Trophoblast cell (in vitro differentiated cells and primary cell): ENCODE data around the gene ASTN2.

Source experiments
- DNase-seq, 2 donors: peaks; one replicate each; pipeline ENCODE4 v3.0.0-alpha.2; 2016
- H2AFZ ChIP-seq: 2 replicates; pipeline ENCODE4 v1.6.1; 2013; ENCODE audit warnings: low read length, moderate library complexity, mild to moderate bottlenecking; ENCODE audit not compliant: insufficient read depth, poor library complexity
- H2AK5ac ChIP-seq: 2 replicates; pipeline ENCODE4 v1.6.1; 2013; ENCODE audit warnings: mild to moderate bottlenecking, low read length
- H2BK120ac ChIP-seq: 2 replicates; pipeline ENCODE4 v1.6.1; 2013; ENCODE audit warnings: low read length, mild to moderate bottlenecking, moderate library complexity; ENCODE audit not compliant: insufficient read depth, poor library complexity
- H2BK12ac ChIP-seq: 2 replicates; pipeline ENCODE4 v1.6.1; 2013; ENCODE audit warnings: mild to moderate bottlenecking, low read length, moderate library complexity
- H2BK5ac ChIP-seq: 2 replicates; pipeline ENCODE4 v1.6.1; 2013; ENCODE audit warnings: low read length, low read depth, moderate library complexity, mild to moderate bottlenecking; ENCODE audit not compliant: poor library complexity
- H3K14ac ChIP-seq: 2 replicates; pipeline ENCODE4 v1.6.1; 2013; ENCODE audit warnings: mild to moderate bottlenecking, low read length
- H3K18ac ChIP-seq: 2 replicates; pipeline ENCODE4 v1.6.1; 2013; ENCODE audit warnings: mild to moderate bottlenecking, low read length
- H3K23ac ChIP-seq: 2 replicates; pipeline ENCODE4 v1.6.1; 2013; ENCODE audit warnings: low read length
- H3K27ac ChIP-seq: 2 replicates; pipeline ENCODE4 v1.5.1; 2013; ENCODE audit warnings: low read depth, mild to moderate bottlenecking, inconsistent platforms, low read length, moderate library complexity
- H3K27me3 ChIP-seq: 2 replicates; pipeline ENCODE4 v1.6.1; 2013; ENCODE audit warnings: inconsistent platforms, mild to moderate bottlenecking, low read length, moderate library complexity; ENCODE audit not compliant: insufficient read depth
- H3K36me3 ChIP-seq, 2 experiments: 1 replicate in 1 of 2; 2 replicates in 1 of 2; pipeline ENCODE4 v1.6.1; 2013; ENCODE audit warnings: low read length in 2 of 2, mild to moderate bottlenecking in 2 of 2, moderate library complexity in 1 of 2; ENCODE audit not compliant: insufficient read depth in 2 of 2, control insufficient read depth in 1 of 2
- H3K4ac ChIP-seq: 2 replicates; pipeline ENCODE4 v1.6.1; 2013; ENCODE audit warnings: low read depth, mild to moderate bottlenecking, low read length, moderate library complexity
- H3K4me1 ChIP-seq, 2 experiments: 1 replicate in 1 of 2; 2 replicates in 1 of 2; pipeline ENCODE4 v1.6.1; 2013; ENCODE audit warnings: low read length in 2 of 2, mild to moderate bottlenecking in 2 of 2, moderate library complexity in 1 of 2; ENCODE audit not compliant: insufficient read depth in 2 of 2, control insufficient read depth in 1 of 2
- H3K4me2 ChIP-seq: 2 replicates; pipeline ENCODE4 v1.6.1; 2013; ENCODE audit warnings: inconsistent platforms, mild to moderate bottlenecking, low read length, moderate library complexity
- H3K4me3 ChIP-seq: 2 replicates; pipeline ENCODE4 v1.5.1; 2013; ENCODE audit warnings: mild to moderate bottlenecking, low read depth, low read length, inconsistent platforms
- H3K79me1 ChIP-seq: one replicate; pipeline ENCODE4 v1.6.1; 2013; ENCODE audit warnings: low read length
- H3K79me2 ChIP-seq: 2 replicates; pipeline ENCODE4 v1.6.1; 2013; ENCODE audit warnings: low read length, mild to moderate bottlenecking; ENCODE audit not compliant: control insufficient read depth, insufficient read depth, poor library complexity
- H3K9ac ChIP-seq: 2 replicates; pipeline ENCODE4 v1.6.1; 2013; ENCODE audit warnings: mild to moderate bottlenecking, low read length
- H3K9me3 ChIP-seq: 2 replicates; pipeline ENCODE4 v1.6.1; 2013; ENCODE audit warnings: low read depth, mild to moderate bottlenecking, control low read depth, inconsistent platforms, low read length; ENCODE audit not compliant: insufficient read depth
- H4K12ac ChIP-seq: 2 replicates; pipeline ENCODE4 v1.6.1; 2013; ENCODE audit warnings: low read depth, mild to moderate bottlenecking, low read length, moderate library complexity
- H4K8ac ChIP-seq: 2 replicates; pipeline ENCODE4 v1.6.1; 2013; ENCODE audit warnings: low read depth, mild to moderate bottlenecking, low read length, moderate library complexity
- H4K91ac ChIP-seq: one replicate; pipeline ENCODE4 v1.6.1; 2013; ENCODE audit warnings: low read depth, mild to moderate bottlenecking, low read length, moderate library complexity
- WGBS: extraction: QIAGEN DNeasy Blood & Tissue Kit; methylation state at CpG from one replicate; pipeline ENCODE4 v1.1.7; 2013; ENCODE audit warnings: missing lambda C conversion rate; ENCODE audit not compliant: insufficient read length, insufficient coverage; ENCODE audit errors: extremely low coverage; 5-methylcytosine and 5-hydroxymethylcytosine counted together

The ASTN2 gene

GRCh38 chr9:117258184-117258866 is 156.5 kb downstream of the ASTN2 start:
- no peak overlapping the region for H3K4me3 ChIP-seq
- H3K36me3 ChIP-seq = no peaks in the 10 kb centered on the region
- no peak overlapping the region for H2AK5ac ChIP-seq
- no peak overlapping the region for H3K18ac ChIP-seq
- DNase-seq = no peak
- H3K9ac ChIP-seq = no peak overlapping the region
- H3K4me2 ChIP-seq = no peak overlapping the region
- no peak overlapping the region for H2BK5ac ChIP-seq
- no peak overlapping the region for H3K23ac ChIP-seq
- no peak overlapping the region for H2BK120ac ChIP-seq
- no peaks in the 10 kb centered on the region for H3K27me3 ChIP-seq
- H3K79me2 ChIP-seq = no peaks in the 10 kb centered on the region
- H2BK12ac ChIP-seq = no peak overlapping the region
- no peak overlapping the region for H4K12ac ChIP-seq
- H3K4ac ChIP-seq = no peak overlapping the region
- H3K14ac ChIP-seq = no peak overlapping the region
- no peak overlapping the region for H3K27ac ChIP-seq
- no peak overlapping the region for H2AFZ ChIP-seq
- WGBS = no CpG with 5 or more reads among the region's 8 CpGs
- H3K4me1 ChIP-seq = peaks cover 3% of the 10 kb centered on the region in 2 experiments
- H3K79me1 ChIP-seq = no peaks in the 10 kb centered on the region
- H4K8ac ChIP-seq = no peak overlapping the region
- no peak overlapping the region for H4K91ac ChIP-seq
- H3K9me3 ChIP-seq = no peaks in the 10 kb centered on the region

DNA sequence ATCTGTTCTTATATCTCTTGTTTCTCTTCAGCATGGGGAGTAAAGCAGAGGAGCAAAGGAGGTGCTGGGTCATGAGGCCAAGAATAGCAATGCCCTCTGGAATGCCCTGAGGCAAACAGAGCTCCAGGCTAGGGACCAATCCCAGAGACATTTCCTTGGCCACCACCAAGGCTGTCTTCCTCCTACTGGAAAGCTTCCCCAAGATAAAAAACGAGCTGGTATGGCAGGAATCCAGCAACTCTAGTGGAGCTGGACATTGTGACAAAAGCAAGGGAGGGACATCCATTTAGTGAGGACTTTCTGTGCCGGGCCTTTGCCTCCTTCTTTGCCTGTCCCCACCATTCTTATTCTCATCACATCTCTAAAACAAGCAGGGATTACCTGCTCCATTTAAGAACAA is 161.6 kb downstream of the ASTN2 start:
- Histone ChIP-seq H2BK120ac (no peak overlapping the region), H3K79me1 (no peaks in the 10 kb centered on the region), H2BK12ac (no peak overlapping the region), H3K4me3 (no peak overlapping the region), H2BK5ac (no peak overlapping the region), H2AFZ (no peak overlapping the region), H3K79me2 (no peaks in the 10 kb centered on the region), H3K9ac (no peak overlapping the region), H3K4me1 (peaks cover 5% of the 10 kb centered on the region in 2 experiments), H4K91ac (no peak overlapping the region), H3K4me2 (no peak overlapping the region), H3K18ac (no peak overlapping the region), H2AK5ac (no peak overlapping the region), H4K8ac (no peak overlapping the region), H3K23ac (no peak overlapping the region), H3K27ac (no peak overlapping the region), H3K36me3 (no peaks in the 10 kb centered on the region), H3K9me3 (no peaks in the 10 kb centered on the region), H3K14ac (no peak overlapping the region), H4K12ac (no peak overlapping the region), H3K4ac (no peak overlapping the region), H3K27me3 (no peaks in the 10 kb centered on the region)
- no CpG with 5 or more reads among the region's 2 CpGs for WGBS
- DNase-seq = peak; percentile 38 to 66

GRCh38 chr9:117250610-117251215 is 164.1 kb downstream of the ASTN2 start:
- Histone ChIP-seq H3K27me3 (no peaks in the 10 kb centered on the region), H3K27ac (no peak overlapping the region), H4K91ac (no peak overlapping the region), H2BK120ac (no peak overlapping the region), H4K12ac (no peak overlapping the region), H3K23ac (no peak overlapping the region), H3K4me3 (no peak overlapping the region), H3K79me1 (no peaks in the 10 kb centered on the region), H3K9ac (no peak overlapping the region), H3K36me3 (no peaks in the 10 kb centered on the region), H3K4me1 (peaks cover 5% of the 10 kb centered on the region in 2 experiments), H3K4me2 (no peak overlapping the region), H3K79me2 (no peaks in the 10 kb centered on the region), H3K9me3 (no peaks in the 10 kb centered on the region), H2BK5ac (no peak overlapping the region), H3K4ac (no peak overlapping the region), H2AFZ (no peak overlapping the region), H2BK12ac (no peak overlapping the region), H3K14ac (no peak overlapping the region), H3K18ac (no peak overlapping the region), H2AK5ac (no peak overlapping the region), H4K8ac (no peak overlapping the region)
- no peak for DNase-seq
- no CpG with 5 or more reads among the region's 3 CpGs for WGBS

DNA sequence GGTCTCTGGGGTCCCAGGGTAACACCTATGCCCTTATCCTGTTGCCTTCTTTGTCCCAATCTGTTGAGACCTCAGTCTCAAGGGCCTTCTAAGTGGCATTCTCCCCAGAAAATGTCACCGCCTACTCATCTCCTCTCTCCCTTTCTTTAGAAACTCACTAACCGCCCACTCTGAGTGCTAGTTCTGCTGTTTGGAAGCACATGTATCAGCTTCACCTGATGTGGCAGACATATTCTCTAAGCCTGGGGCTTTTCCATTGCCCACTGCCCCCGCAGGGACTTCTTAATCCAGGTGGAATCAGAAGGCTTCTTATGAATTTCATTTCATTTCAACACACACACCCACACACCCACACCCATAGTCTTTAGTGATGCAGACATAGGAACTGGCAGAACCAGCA is 165.1 kb downstream of the ASTN2 start:
- Histone ChIP-seq H3K4me2 (no peak overlapping the region), H3K23ac (no peak overlapping the region), H4K91ac (no peak overlapping the region), H3K4me1 (peaks cover 5% of the 10 kb centered on the region in 2 experiments), H2BK12ac (no peak overlapping the region), H3K27ac (no peak overlapping the region), H3K9ac (no peak overlapping the region), H2AFZ (no peak overlapping the region), H3K4ac (no peak overlapping the region), H3K4me3 (no peak overlapping the region), H3K9me3 (no peaks in the 10 kb centered on the region), H4K12ac (no peak overlapping the region), H3K79me2 (no peaks in the 10 kb centered on the region), H3K27me3 (no peaks in the 10 kb centered on the region), H2BK120ac (no peak overlapping the region), H4K8ac (no peak overlapping the region), H2AK5ac (no peak overlapping the region), H2BK5ac (no peak overlapping the region), H3K36me3 (no peaks in the 10 kb centered on the region), H3K14ac (no peak overlapping the region), H3K79me1 (no peaks in the 10 kb centered on the region), H3K18ac (no peak overlapping the region)
- no peak for DNase-seq
- WGBS = no CpG with 5 or more reads among the region's 3 CpGs
